GM12874 (cell line): ENCODE data around the gene ABCC1.

Experiments used
- TF ChIP-seq, protein P1 (sequence below): IDR thresholded peaks from 2 replicates; pipeline ENCODE4 v1.5.1; 2011; ENCODE audit warnings: low read depth, mild to moderate bottlenecking, control low read depth, low read length, moderate library complexity; ENCODE audit not compliant: insufficient read depth

The ABCC1 gene

DNA sequence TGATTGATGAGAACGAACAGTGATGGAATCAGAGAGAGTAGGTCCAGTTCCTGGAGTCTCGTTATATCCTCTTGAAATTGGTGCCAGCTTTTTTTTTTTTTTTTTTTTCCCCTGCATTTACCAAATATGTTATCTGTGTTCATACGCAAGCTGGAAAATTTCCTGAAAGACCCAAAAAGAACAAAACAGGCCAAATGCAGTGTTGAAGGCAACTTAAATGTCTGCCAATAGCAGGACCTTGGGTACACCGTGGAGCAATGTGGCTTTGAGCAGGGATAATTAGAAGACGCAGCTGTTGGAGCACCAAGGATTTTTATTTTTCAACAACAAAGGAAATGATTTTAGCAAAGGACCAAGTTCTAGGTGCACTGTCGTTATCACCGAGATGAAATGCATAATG, 168.9 kb downstream of the ABCC1 start:
- TF ChIP-seq, protein P1, sequence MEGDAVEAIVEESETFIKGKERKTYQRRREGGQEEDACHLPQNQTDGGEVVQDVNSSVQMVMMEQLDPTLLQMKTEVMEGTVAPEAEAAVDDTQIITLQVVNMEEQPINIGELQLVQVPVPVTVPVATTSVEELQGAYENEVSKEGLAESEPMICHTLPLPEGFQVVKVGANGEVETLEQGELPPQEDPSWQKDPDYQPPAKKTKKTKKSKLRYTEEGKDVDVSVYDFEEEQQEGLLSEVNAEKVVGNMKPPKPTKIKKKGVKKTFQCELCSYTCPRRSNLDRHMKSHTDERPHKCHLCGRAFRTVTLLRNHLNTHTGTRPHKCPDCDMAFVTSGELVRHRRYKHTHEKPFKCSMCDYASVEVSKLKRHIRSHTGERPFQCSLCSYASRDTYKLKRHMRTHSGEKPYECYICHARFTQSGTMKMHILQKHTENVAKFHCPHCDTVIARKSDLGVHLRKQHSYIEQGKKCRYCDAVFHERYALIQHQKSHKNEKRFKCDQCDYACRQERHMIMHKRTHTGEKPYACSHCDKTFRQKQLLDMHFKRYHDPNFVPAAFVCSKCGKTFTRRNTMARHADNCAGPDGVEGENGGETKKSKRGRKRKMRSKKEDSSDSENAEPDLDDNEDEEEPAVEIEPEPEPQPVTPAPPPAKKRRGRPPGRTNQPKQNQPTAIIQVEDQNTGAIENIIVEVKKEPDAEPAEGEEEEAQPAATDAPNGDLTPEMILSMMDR = no peak

DNA sequence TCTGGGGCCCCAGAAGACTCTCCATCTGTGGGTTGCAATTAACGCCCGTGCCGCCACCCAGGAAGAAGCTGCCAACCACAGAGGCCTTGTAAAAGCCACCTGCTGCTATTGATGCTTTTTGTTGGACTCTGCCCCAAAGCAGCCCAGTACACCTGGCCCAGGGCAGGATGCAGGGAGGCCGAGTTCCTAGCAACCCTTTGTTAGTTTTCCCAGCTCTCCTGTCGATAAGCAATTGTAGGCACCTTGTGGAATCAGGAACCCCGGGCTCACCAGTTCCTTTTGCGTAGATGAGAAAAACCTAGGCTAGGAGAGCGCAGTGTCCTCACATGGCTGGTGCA, 170.6 kb downstream of the ABCC1 start:
- TF ChIP-seq, protein P1 = no peak

DNA sequence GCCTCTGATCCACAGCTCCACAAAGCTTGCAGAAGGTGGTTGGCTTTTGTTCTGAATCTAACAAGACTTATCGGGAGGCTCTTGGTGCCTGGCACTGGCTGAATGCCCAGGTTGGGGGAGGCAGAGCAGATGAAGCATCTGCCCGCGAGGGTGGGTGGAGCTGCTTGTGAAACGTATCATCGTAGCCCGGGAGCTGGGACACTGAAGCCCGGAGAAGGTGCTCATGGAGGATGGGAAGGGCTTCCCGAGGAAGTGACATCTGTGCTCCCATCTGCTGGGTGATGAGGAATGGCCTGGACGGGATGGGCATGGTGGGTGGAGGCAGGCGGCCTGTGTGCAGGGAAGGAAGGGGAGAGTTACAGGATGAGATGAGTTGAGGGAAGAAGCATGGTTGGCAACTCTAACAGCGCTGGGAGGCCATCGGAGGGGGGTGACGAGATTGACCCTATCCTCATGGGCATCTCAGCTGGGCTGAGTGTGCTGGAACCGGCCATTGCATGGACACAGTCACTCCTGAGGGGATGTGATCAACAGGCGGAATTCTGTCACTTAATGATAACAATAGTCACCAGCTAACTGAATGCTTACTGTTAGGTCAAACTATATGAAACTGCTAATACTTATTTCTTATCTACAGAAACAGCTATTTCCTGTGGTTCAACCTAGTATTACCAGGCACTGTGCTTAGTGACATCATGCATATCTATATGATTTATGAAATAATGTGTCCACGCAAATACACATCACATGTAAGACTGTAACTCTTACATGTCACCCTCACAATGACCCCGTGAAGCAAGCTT, 171.2 kb downstream of the ABCC1 start:
- TF ChIP-seq, protein P1 = no peak

DNA sequence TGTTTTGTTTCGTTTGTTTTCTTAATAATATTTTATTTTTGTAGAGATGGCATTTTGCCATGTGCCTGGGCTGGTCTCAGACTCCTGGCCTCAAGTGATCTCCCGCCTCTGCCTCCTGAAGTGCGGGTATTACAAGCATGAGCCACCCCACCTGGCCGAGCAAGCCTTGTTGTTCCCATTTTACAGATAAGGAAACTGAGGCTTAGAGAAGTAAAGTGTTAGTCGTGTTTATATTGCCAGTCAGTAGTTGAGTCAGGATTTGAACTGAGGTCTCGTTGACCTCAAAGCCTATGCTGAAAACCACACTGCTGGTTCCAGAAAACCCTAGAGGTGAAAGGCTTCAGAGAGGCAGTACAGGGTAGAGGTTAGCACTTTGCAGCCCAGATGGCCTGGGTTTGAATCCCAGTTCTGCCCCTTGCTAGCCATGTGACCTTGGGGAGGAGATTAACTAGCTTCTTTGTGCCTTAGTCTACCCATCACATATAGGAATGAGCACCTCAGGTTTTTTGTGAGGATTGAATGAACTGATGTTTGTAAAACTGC, 171.8 kb downstream of the ABCC1 start:
- TF ChIP-seq, protein P1 = no peak

DNA sequence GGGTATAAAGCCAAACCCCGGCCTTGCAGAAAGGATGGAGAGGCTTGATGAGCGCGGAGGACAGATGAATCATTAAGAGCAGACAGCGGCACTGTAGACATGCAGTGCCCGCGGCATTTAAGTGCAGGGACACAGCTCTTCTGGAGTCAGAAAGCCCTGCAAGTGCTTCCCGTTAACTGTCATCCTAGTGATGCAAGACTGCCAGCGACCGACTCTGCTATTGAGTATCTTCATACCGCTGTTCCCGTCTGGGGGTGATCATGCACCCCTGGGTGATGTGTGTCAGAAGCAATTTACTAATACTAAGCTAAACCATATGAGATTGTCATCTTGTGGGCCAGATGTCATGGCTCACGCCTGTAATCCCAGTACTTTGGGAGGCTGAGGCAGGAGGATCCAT, 172.8 kb downstream of the ABCC1 start:
- TF ChIP-seq, protein P1 = no peak

DNA sequence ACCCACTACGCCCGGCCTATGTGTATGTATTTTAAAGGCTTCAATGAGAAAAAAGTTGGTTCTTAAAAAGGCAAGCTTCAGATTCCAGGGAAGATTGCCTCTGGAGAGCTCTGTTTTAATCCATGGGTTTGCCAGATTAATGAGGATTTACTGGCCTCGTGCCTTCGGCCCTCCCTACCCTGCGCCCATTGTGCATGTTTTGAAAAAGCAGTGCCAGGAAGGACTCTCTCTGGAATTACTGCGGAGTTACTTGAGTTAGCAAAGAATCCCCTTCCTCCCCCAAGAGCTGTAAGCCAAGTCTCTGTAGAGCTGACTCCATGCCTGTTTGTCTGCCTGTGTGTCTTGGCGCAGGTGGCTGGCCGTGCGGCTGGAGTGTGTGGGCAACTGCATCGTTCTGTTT, 175.0 kb downstream of the ABCC1 start:
- TF ChIP-seq, protein P1 = no peak

DNA sequence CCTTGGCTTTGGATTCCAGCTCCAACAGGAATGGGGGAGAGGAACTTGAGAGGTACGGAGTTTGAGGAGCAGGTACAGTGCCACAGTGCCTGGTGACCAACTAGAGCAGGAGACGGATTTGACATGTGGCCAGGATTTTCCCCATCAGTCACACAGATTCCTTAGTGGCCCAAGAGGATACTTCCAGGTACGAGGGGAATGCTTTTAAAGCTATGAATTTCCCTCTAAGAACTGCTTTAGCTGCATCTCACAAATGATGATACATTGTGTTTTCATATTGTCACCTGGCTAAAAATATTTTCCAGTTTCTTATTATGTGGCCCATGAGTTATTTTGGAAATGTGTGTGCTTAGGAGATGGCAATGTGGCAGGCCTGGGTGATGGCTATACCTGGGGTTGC, 175.6 kb downstream of the ABCC1 start:
- TF ChIP-seq, protein P1 = no peak
